NCI-H1436 treated with DMSO at 0.1 percent for 48 hours (cell line): ENCODE measurements around the gene CPM.
"Not testable (repeated sequence)": the region's sequence is repeated elsewhere in the genome, so short reads cannot be mapped to it uniquely, and the experiment has no call there.

Source experiments
- DNase-seq: peaks from one replicate; lab custom pipeline; 2025; lab: John Stamatoyannopoulos, UW

The CPM gene

GRCh38 chr12:68851592-68852306, 81.2 kb downstream of the CPM start:
- no peak for DNase-seq

- DNase-seq, result no peak
Observed at GRCh38 chr12:68850390-68850789, 82.6 kb downstream of the CPM start.

- no peak for DNase-seq
Observed at GRCh38 chr12:68846811-68847210, 86.2 kb downstream of the CPM start.

- DNase-seq, result no peak
Observed at GRCh38 chr12:68844788-68845695, 87.9 kb downstream of the CPM start.

- no peak for DNase-seq
Observed at GRCh38 chr12:68844318-68844745, 88.6 kb downstream of the CPM start.

GRCh38 chr12:68842784-68843567, 90.0 kb downstream of the CPM start:
- no peak for DNase-seq

GRCh38 chr12:68842123-68842522, 90.8 kb downstream of the CPM start:
- DNase-seq, result no peak

GRCh38 chr12:68841717-68842116, 91.3 kb downstream of the CPM start:
- no peak for DNase-seq

GRCh38 chr12:68841175-68841574, 91.8 kb downstream of the CPM start:
- DNase-seq, result not testable (repeated sequence)

GRCh38 chr12:68839183-68840147, 93.5 kb downstream of the CPM start:
- DNase-seq, result no peak

GRCh38 chr12:68838046-68838886, 94.7 kb downstream of the CPM start:
- DNase-seq, result no peak

GRCh38 chr12:68837215-68837614, 95.8 kb downstream of the CPM start:
- no peak for DNase-seq

GRCh38 chr12:68835333-68835908, 97.5 kb downstream of the CPM start:
- DNase-seq, result no peak

GRCh38 chr12:68833508-68833907, 99.5 kb downstream of the CPM start:
- no peak for DNase-seq

GRCh38 chr12:68832504-68832867, 100.5 kb downstream of the CPM start:
- no peak for DNase-seq

GRCh38 chr12:68831751-68832503, 101.0 kb downstream of the CPM start:
- no peak for DNase-seq

GRCh38 chr12:68831272-68831671, 101.7 kb downstream of the CPM start:
- no peak for DNase-seq

- DNase-seq, result no peak
Observed at GRCh38 chr12:68828672-68829068, 104.3 kb downstream of the CPM start.
